ENCODE data around the gene RWDD4.

RWDD4 gene

GRCh38 chr4:183639291-183639690, 19.7 kb downstream of the RWDD4 start:
- TF ChIP-seq PAX5 (IDR thresholded peaks at IDR 0.05; ENCODE audit: insufficient read depth, low read length, severe bottlenecking) (no peak), POU2F2 (IDR thresholded peaks at IDR 0.05; ENCODE audit: low read depth, low read length) (no peak), POLR2A (IDR thresholded peaks at IDR 0.05; ENCODE audit: low read depth, low read length) (no peak), POLR2AphosphoS5 (IDR thresholded peaks at IDR 0.05; ENCODE audit: low read depth, low read length) (no peak)
- DNase-seq (ENCODE audit: insufficient read length, low spot score) (no peak), FAIRE-seq (no peak)

GRCh38 chr4:183638436-183638835, 20.5 kb downstream of the RWDD4 start:
- DNase-seq (ENCODE audit: insufficient read length, low spot score) (no peak), FAIRE-seq (no peak)
- TF ChIP-seq POU2F2 (IDR thresholded peaks at IDR 0.05; ENCODE audit: low read depth, low read length) (no peak), POLR2AphosphoS5 (IDR thresholded peaks at IDR 0.05; ENCODE audit: low read depth, low read length) (no peak), TAF1 (IDR thresholded peaks at IDR 0.05; ENCODE audit: low read depth, low read length) (no peak)

GRCh38 chr4:183637461-183637860, 21.5 kb downstream of the RWDD4 start:
- no peak for FAIRE-seq
- DNase-seq (ENCODE audit: insufficient read length, low spot score) = no peak
- no peak for TF ChIP-seq SPI1 (IDR thresholded peaks at IDR 0.05; ENCODE audit: low read depth, low read length)
- no peak for TF ChIP-seq PAX5 (IDR thresholded peaks at IDR 0.05; ENCODE audit: insufficient read depth, low read length, severe bottlenecking)
- no peak for TF ChIP-seq POLR2AphosphoS5 (IDR thresholded peaks at IDR 0.05; ENCODE audit: low read depth, low read length)
- TF ChIP-seq POU2F2 (IDR thresholded peaks at IDR 0.05; ENCODE audit: low read depth, low read length) = no peak
- no peak for TF ChIP-seq POLR2A (IDR thresholded peaks at IDR 0.05; ENCODE audit: low read depth, low read length)
- no peak for TF ChIP-seq TAF1 (IDR thresholded peaks at IDR 0.05; ENCODE audit: low read depth, low read length)

GRCh38 chr4:183636923-183637322, 22.1 kb downstream of the RWDD4 start:
- TF ChIP-seq POLR2AphosphoS5 (IDR thresholded peaks at IDR 0.05; ENCODE audit: low read depth, low read length) (no peak), POLR2A (IDR thresholded peaks at IDR 0.05; ENCODE audit: low read depth, low read length) (no peak), POU2F2 (IDR thresholded peaks at IDR 0.05; ENCODE audit: low read depth, low read length) (no peak), TAF1 (IDR thresholded peaks at IDR 0.05; ENCODE audit: low read depth, low read length) (no peak), PAX5 (IDR thresholded peaks at IDR 0.05; ENCODE audit: insufficient read depth, low read length, severe bottlenecking) (no peak), SPI1 (IDR thresholded peaks at IDR 0.05; ENCODE audit: low read depth, low read length) (no peak)
- no peak for DNase-seq (ENCODE audit: insufficient read length, low spot score)
- no peak for FAIRE-seq

GRCh38 chr4:183636503-183636902, 22.5 kb downstream of the RWDD4 start:
- TF ChIP-seq SPI1 (IDR thresholded peaks at IDR 0.05; ENCODE audit: low read depth, low read length) (no peak), PAX5 (IDR thresholded peaks at IDR 0.05; ENCODE audit: insufficient read depth, low read length, severe bottlenecking) (no peak), TAF1 (IDR thresholded peaks at IDR 0.05; ENCODE audit: low read depth, low read length) (no peak), POLR2AphosphoS5 (IDR thresholded peaks at IDR 0.05; ENCODE audit: low read depth, low read length) (no peak), POLR2A (IDR thresholded peaks at IDR 0.05; ENCODE audit: low read depth, low read length) (no peak), POU2F2 (IDR thresholded peaks at IDR 0.05; ENCODE audit: low read depth, low read length) (no peak)
- DNase-seq (ENCODE audit: insufficient read length, low spot score) = no peak
- FAIRE-seq = no peak

GRCh38 chr4:183635741-183636140, 23.2 kb downstream of the RWDD4 start:
- TF ChIP-seq POLR2A (IDR thresholded peaks at IDR 0.05; ENCODE audit: low read depth, low read length) = no peak
- no peak for TF ChIP-seq SPI1 (IDR thresholded peaks at IDR 0.05; ENCODE audit: low read depth, low read length)
- no peak for TF ChIP-seq POU2F2 (IDR thresholded peaks at IDR 0.05; ENCODE audit: low read depth, low read length)
- TF ChIP-seq TAF1 (IDR thresholded peaks at IDR 0.05; ENCODE audit: low read depth, low read length) = no peak
- TF ChIP-seq PAX5 (IDR thresholded peaks at IDR 0.05; ENCODE audit: insufficient read depth, low read length, severe bottlenecking) = no peak
- TF ChIP-seq POLR2AphosphoS5 (IDR thresholded peaks at IDR 0.05; ENCODE audit: low read depth, low read length) = no peak
- DNase-seq (ENCODE audit: insufficient read length, low spot score) = no peak
- FAIRE-seq = no peak

GRCh38 chr4:183635321-183635720, 23.7 kb downstream of the RWDD4 start:
- FAIRE-seq (no peak), DNase-seq (ENCODE audit: insufficient read length, low spot score) (no peak)

GRCh38 chr4:183633476-183634400, 25.2 kb downstream of the RWDD4 start:
- DNase-seq (ENCODE audit: insufficient read length, low spot score) (no peak), FAIRE-seq (no peak)
- no peak for TF ChIP-seq SPI1 (IDR thresholded peaks at IDR 0.05; ENCODE audit: low read depth, low read length)

More at GRCh38 chr4:183635321-183635720, 23.7 kb downstream of the RWDD4 start:
- TF ChIP-seq SPI1 (IDR thresholded peaks at IDR 0.05; ENCODE audit: low read depth, low read length) (no peak), POLR2A (IDR thresholded peaks at IDR 0.05; ENCODE audit: low read depth, low read length) (no peak), POLR2AphosphoS5 (IDR thresholded peaks at IDR 0.05; ENCODE audit: low read depth, low read length) (no peak), POU2F2 (IDR thresholded peaks at IDR 0.05; ENCODE audit: low read depth, low read length) (no peak), TAF1 (IDR thresholded peaks at IDR 0.05; ENCODE audit: low read depth, low read length) (no peak), PAX5 (IDR thresholded peaks at IDR 0.05; ENCODE audit: insufficient read depth, low read length, severe bottlenecking) (no peak)

GRCh38 chr4:183632689-183633088, 26.3 kb downstream of the RWDD4 start:
- FAIRE-seq = no peak
- TF ChIP-seq POLR2AphosphoS5 (IDR thresholded peaks at IDR 0.05; ENCODE audit: low read depth, low read length) = no peak
- no peak for TF ChIP-seq SPI1 (IDR thresholded peaks at IDR 0.05; ENCODE audit: low read depth, low read length)
- no peak for TF ChIP-seq PAX5 (IDR thresholded peaks at IDR 0.05; ENCODE audit: insufficient read depth, low read length, severe bottlenecking)
- no peak for TF ChIP-seq POLR2A (IDR thresholded peaks at IDR 0.05; ENCODE audit: low read depth, low read length)
- TF ChIP-seq POU2F2 (IDR thresholded peaks at IDR 0.05; ENCODE audit: low read depth, low read length) = no peak
- TF ChIP-seq TAF1 (IDR thresholded peaks at IDR 0.05; ENCODE audit: low read depth, low read length) = no peak
- DNase-seq (ENCODE audit: insufficient read length, low spot score) = no peak
